Testis (tissue), 3 donors: ENCODE data around the gene GIMAP8. TPM values are rescaled to one million over a fixed set of nuclear protein-coding genes. Genes with fewer than 3 reads are reported as not detected.
"Not testable (repeated sequence)": the region's sequence is repeated elsewhere in the genome, so short reads cannot be mapped to it uniquely, and the experiment has no call there.

Experiments used
- DNase-seq: peaks from one replicate; pipeline ENCODE4 v3.0.0-alpha.2; 2019
- H3K27ac ChIP-seq, 2 donors: fragments of 200-600 bp; sonication (generic); one replicate each; pipeline ENCODE4 v1.5.1; 2019
- H3K27me3 ChIP-seq: fragments of 200-600 bp; sonication (generic); one replicate; pipeline ENCODE4 v1.5.1; 2019
- H3K36me3 ChIP-seq: fragments of 200-600 bp; sonication (generic); one replicate; pipeline ENCODE4 v1.5.1; 2017; ENCODE audit warnings: low read depth; ENCODE audit errors: missing control alignments
- H3K4me1 ChIP-seq: fragments of 200-600 bp; sonication (generic); one replicate; pipeline ENCODE4 v1.5.1; 2019
- H3K4me3 ChIP-seq, 2 donors: fragments of 200-600 bp; sonication (generic); one replicate each; pipeline ENCODE4 v1.5.1; 2017 to 2019
- H3K9me3 ChIP-seq: fragments of 200-600 bp; sonication (generic); one replicate; pipeline ENCODE4 v1.5.1; 2017
- CTCF ChIP-seq, 3 experiments: fragments of 450-650 bp in 2 of 3; fragments of 200-600 bp in 1 of 3; sonication (generic) in 1 of 3; IDR thresholded peaks; one replicate each; pipeline ENCODE4 v1.5.1; 2016 to 2019; ENCODE audit warnings: antibody characterized with exemption in 3 of 3, mild to moderate bottlenecking in 2 of 3, moderate library complexity in 1 of 3
- POLR2A ChIP-seq: fragments of 450-650 bp; IDR thresholded peaks from one replicate; pipeline ENCODE4 v1.6.1; 2017; ENCODE audit warnings: antibody characterized with exemption, mild to moderate bottlenecking, moderate library complexity
- WGBS, 2 donors: methylation state at CpG; one replicate each; pipeline ENCODE4 v1.1.5; 2018; 5-methylcytosine and 5-hydroxymethylcytosine counted together
- intact Hi-C: fragments of 100-400 bp; cut with DNase I; formaldehyde crosslinking; loops from one replicate; pipeline ENCODE4 v1.15.1; 2023; ENCODE audit warnings: low total_unique reads
- polyA plus RNA-seq: library from polyadenylated mRNA; stranded (reverse); fragments of 350-450 nt; fragmentation: Illumina TruSeq; extraction: RNeasy Lipid Tissue Mini Kit (QIAGEN cat#74804); gene quantifications from one replicate; pipeline ENCODE4 v1.2.3, GENCODE V29; 2014; ENCODE audit warnings: low read depth, low replicate concordance; ENCODE audit not compliant: insufficient read depth
- total RNA-seq, 2 donors: library from RNA; depleted of rRNA; stranded (reverse); fragments of >200 nt; gene quantifications; one replicate each; pipeline ENCODE4 v1.2.3, GENCODE V29; 2016

The GIMAP8 gene
- total and polyA plus RNA-seq, 3 donors from 2014 or later, result 3.8 to 6.8 (median 3.8) TPM

DNA sequence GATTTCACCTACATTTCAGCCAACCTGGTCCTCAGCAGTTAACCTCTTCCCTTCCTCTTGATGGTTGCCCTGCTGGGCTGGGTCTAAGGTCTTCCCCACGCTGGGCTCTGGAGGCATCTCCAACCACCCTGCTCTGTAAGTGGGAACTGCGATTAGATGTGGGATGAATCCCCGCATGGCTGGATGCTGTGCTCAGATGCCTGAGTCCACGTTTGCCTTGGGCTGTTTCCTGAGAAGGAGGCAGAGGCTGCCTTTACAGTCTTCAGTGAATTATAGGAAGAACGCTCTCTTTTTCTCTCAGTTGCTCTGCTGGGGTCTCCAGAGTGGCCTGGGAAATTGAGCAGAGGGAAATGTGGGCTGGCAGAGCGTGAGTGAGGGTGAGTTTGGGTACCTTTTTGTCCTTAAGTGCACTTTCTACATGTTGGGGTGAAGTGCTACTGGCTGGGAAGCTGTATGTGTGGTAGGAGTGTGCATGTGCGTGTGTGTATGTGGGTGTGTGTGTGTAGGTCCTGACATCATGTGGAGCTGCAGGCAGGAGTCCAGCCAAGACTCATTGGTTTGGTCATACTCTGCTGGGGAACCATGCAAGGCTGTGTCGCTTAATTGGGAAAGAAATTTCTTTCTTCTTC, 1.5 kb downstream of the GIMAP8 start:
- no peaks in the 10 kb centered on the region for H3K27me3 ChIP-seq
- no peaks in the 10 kb centered on the region for H3K36me3 ChIP-seq
- no peak overlapping the region for H3K27ac ChIP-seq
- intact Hi-C loops, result no loop called here
- no peaks in the 10 kb centered on the region for H3K9me3 ChIP-seq
- TF ChIP-seq CTCF (IDR thresholded peaks at IDR 0.05) (no peak), POLR2A (no peak)
- peak overlapping the region; percentile 17 to 29 for H3K4me3 ChIP-seq
- peaks cover 3% of the 10 kb centered on the region for H3K4me1 ChIP-seq
- no peak for DNase-seq
- WGBS, 2 donors, result 53 to 68% methylated on average over 7 to 8 of the region's 8 CpGs

DNA sequence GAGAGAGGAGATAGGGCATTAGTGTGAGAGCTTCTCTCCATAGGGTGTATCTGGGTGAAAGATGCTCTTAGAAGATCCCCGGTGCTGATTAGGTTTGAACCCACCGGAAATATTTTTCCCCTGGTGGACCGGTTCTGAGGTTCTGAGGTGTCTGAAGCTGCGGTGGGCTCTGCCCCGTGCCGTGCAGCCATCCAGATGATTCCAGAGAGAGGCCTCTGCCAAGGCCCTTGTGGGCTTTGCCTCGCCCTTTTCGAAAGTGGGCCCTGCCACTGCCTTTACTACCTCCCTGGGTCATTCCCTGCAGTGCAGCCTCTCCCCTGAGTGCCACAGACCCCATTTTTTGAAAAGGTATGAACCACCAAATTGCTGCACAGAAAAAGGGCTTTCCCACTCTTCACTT, 2.8 kb downstream of the GIMAP8 start:
- intact Hi-C loops, result no loop called here
- H3K27me3 ChIP-seq, result no peaks in the 10 kb centered on the region
- H3K36me3 ChIP-seq, result no peaks in the 10 kb centered on the region
- no peak for DNase-seq
- WGBS, 2 donors, result 91 to 93% methylated on average over 8 of the region's 8 CpGs
- no peaks in the 10 kb centered on the region for H3K9me3 ChIP-seq
- H3K4me1 ChIP-seq, result peaks cover 3% of the 10 kb centered on the region
- TF ChIP-seq CTCF (IDR thresholded peaks at IDR 0.05) (no peak), POLR2A (no peak)
- no peak overlapping the region for H3K4me3 ChIP-seq
- H3K27ac ChIP-seq, result no peak overlapping the region

DNA sequence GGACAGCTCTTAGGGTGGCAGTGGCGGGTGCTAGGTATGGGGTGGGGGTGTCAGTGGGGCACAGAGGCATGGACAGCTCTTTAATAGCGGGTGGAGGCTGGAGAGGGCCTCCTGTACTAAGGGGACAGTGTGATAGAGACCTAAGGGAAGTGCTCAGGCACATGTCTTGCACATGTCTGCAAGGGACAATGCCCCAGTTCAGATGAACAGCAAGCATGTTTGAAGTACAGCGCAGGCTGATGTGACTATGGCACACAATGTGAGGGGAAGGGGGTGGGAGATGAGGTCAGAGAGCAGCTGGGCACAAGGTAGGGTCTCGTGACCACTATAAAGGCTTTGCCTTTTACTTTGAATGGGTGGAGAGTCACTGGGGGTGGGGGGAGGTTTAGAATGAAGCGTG, 3.5 kb downstream of the GIMAP8 start:
- WGBS, 2 donors, result 90 to 93% methylated on average over 5 of the region's 5 CpGs
- DNase-seq, result no peak
- intact Hi-C loops, result no loop called here
- Histone ChIP-seq H3K4me1 (no peaks in the 10 kb centered on the region), H3K4me3 (no peak overlapping the region), H3K9me3 (no peaks in the 10 kb centered on the region), H3K27ac (no peak overlapping the region), H3K36me3 (no peaks in the 10 kb centered on the region), H3K27me3 (no peaks in the 10 kb centered on the region)
- TF ChIP-seq POLR2A, result no peak
- no peak for TF ChIP-seq CTCF (IDR thresholded peaks at IDR 0.05)

GRCh38 chr7:150457064-150457463, 6.6 kb downstream of the GIMAP8 start:
- H3K36me3 ChIP-seq, intact Hi-C loops, H3K27ac ChIP-seq, H3K27me3 ChIP-seq, DNase-seq, H3K9me3 ChIP-seq, H3K4me3 ChIP-seq, H3K4me1 ChIP-seq: not testable (repeated sequence)
- WGBS, 2 donors, result 92 to 94% methylated on average over 5 of the region's 5 CpGs

- no peak for DNase-seq
- WGBS, 2 donors, result 97 to 100% methylated on average over 1 of the region's 1 CpG
- Histone ChIP-seq H3K27me3 (no peaks in the 10 kb centered on the region), H3K4me1 (no peaks in the 10 kb centered on the region), H3K4me3 (no peak overlapping the region), H3K27ac (no peak overlapping the region), H3K36me3 (no peaks in the 10 kb centered on the region), H3K9me3 (no peaks in the 10 kb centered on the region)
- intact Hi-C loops, result no loop called here
- TF ChIP-seq POLR2A, result no peak
Observed at GRCh38 chr7:150458235-150458634, 7.8 kb downstream of the GIMAP8 start.

DNA sequence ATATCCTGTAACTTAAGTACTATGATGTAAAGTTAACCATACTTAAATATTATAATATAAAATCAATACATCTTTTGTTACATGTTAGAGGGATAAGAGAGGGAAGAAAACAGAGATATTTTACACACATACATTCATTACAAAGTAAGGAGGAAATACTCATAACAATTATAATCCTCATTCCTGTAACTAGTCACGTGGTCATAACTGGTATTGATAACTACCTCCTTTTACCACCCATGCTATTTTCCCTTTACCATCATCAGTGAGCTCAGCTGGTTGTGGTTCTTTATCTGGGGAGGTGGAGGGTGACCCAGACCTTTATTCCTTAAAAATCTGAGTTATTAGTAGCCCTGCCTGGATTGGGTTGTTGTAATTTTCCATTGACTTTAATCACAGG, 8.3 kb downstream of the GIMAP8 start:
- no peak overlapping the region for H3K27ac ChIP-seq
- no peak overlapping the region for H3K4me3 ChIP-seq
- no peaks in the 10 kb centered on the region for H3K4me1 ChIP-seq
- intact Hi-C loops, result no loop called here
- no peaks in the 10 kb centered on the region for H3K9me3 ChIP-seq
- DNase-seq, result no peak
- H3K36me3 ChIP-seq, result no peaks in the 10 kb centered on the region
- no peak for TF ChIP-seq POLR2A
- no peak for TF ChIP-seq CTCF (IDR thresholded peaks at IDR 0.05)
- 80 to 85% methylated on average over 1 of the region's 1 CpG for WGBS, 2 donors
- H3K27me3 ChIP-seq, result no peaks in the 10 kb centered on the region
